Neural progenitor cell (in vitro differentiated cells): ENCODE results near the gene GRM8. TPM values are rescaled to one million over a fixed set of nuclear protein-coding genes. Genes with fewer than 3 reads are reported as not detected.

Source experiments
- DNase-seq: peaks from one replicate; pipeline ENCODE4 v3.0.0-alpha.2; 2016; ENCODE audit warnings: low spot score
- H2AFZ ChIP-seq: fragments of 200-600 bp; sonication (generic); replicated peaks from 2 replicates; pipeline ENCODE4 v1.6.1; 2016; ENCODE audit warnings: antibody characterized with exemption
- H3F3A ChIP-seq: fragments of 200-600 bp; sonication (generic); 2 replicates; pipeline ENCODE4 v1.6.1; 2016; ENCODE audit warnings: antibody characterized with exemption, low read depth
- H3K27ac ChIP-seq: fragments of 200-600 bp; sonication (generic); 2 replicates; pipeline ENCODE4 v1.5.1; 2016; ENCODE audit warnings: mild to moderate bottlenecking
- H3K27me3 ChIP-seq: fragments of 200-600 bp; sonication (generic); 2 replicates; pipeline ENCODE4 v1.6.1; 2016; ENCODE audit warnings: mild to moderate bottlenecking, moderate library complexity
- H3K36me3 ChIP-seq: fragments of 200-600 bp; sonication (generic); 2 replicates; pipeline ENCODE4 v1.5.1; 2016
- H3K4me1 ChIP-seq: fragments of 200-600 bp; sonication (generic); 2 replicates; pipeline ENCODE4 v1.6.1; 2016; ENCODE audit warnings: mixed run types
- H3K4me2 ChIP-seq: fragments of 200-600 bp; sonication (generic); 2 replicates; pipeline ENCODE4 v1.6.1; 2016
- H3K4me3 ChIP-seq: fragments of 200-600 bp; sonication (generic); 2 replicates; pipeline ENCODE4 v1.5.1; 2016
- H3K79me2 ChIP-seq: fragments of 200-600 bp; sonication (generic); 2 replicates; pipeline ENCODE4 v1.6.1; 2016; ENCODE audit warnings: low read depth
- H3K9ac ChIP-seq: fragments of 200-600 bp; sonication (generic); 2 replicates; pipeline ENCODE4 v1.6.1; 2016
- H3K9me3 ChIP-seq: fragments of 200-600 bp; sonication (generic); 2 replicates; pipeline ENCODE4 v1.5.1; 2016; ENCODE audit warnings: low read depth
- H4K20me1 ChIP-seq: fragments of 200-600 bp; sonication (generic); 2 replicates; pipeline ENCODE4 v1.6.1; 2016; ENCODE audit warnings: low read depth
- H3K27ac Mint-ChIP-seq: 3 replicates; pipeline ENCODE4 v1.8.0; 2021; ENCODE audit warnings: mixed read lengths
- H3K27me3 Mint-ChIP-seq: 2 replicates; pipeline ENCODE4 v1.8.0; 2022; ENCODE audit warnings: low read depth, mild to moderate bottlenecking, inconsistent platforms, moderate library complexity, mixed read lengths; ENCODE audit not compliant: insufficient read depth
- H3K36me3 Mint-ChIP-seq: 3 replicates; pipeline ENCODE4 v1.8.0; 2021; ENCODE audit warnings: mixed read lengths
- H3K4me1 Mint-ChIP-seq: 3 replicates; pipeline ENCODE4 v1.8.0; 2021; ENCODE audit warnings: mixed read lengths
- H3K4me3 Mint-ChIP-seq: 3 replicates; pipeline ENCODE4 v1.8.0; 2021; ENCODE audit warnings: mild to moderate bottlenecking, moderate library complexity, mixed read lengths
- H3K9me3 Mint-ChIP-seq: 3 replicates; pipeline ENCODE4 v1.8.0; 2020; ENCODE audit warnings: mixed read lengths
- CTCF ChIP-seq: fragments of 200-600 bp; sonication (generic); IDR thresholded peaks from 2 replicates; pipeline ENCODE4 v1.5.1; 2017; ENCODE audit warnings: antibody characterized with exemption, mild to moderate bottlenecking
- EZH2 ChIP-seq: fragments of 200-600 bp; sonication (generic); IDR thresholded peaks from 2 replicates; pipeline ENCODE4 v1.6.1; 2017; ENCODE audit warnings: antibody characterized with exemption, mild to moderate bottlenecking, moderate library complexity
- EZH2phosphoT487 ChIP-seq: fragments of 200-600 bp; sonication (generic); IDR thresholded peaks from 2 replicates; pipeline ENCODE4 v1.6.1; 2017; ENCODE audit warnings: antibody characterized with exemption
- total RNA-seq: library from RNA; depleted of rRNA; stranded (reverse); fragments of >200 nt; gene quantifications from 2 replicates; pipeline ENCODE4 v1.2.3, GENCODE V29; 2015; ENCODE audit warnings: low replicate concordance

Gene GRM8
- total RNA-seq, 1 donor from 2014 or later: 0.62 TPM

- Histone ChIP-seq H3K27ac (no peak overlapping the region), H3K4me3 (no peak overlapping the region), H3K79me2 (no peaks in the 10 kb centered on the region), H3K4me1 (peaks cover 7% of the 10 kb centered on the region), H3K9me3 (no peaks in the 10 kb centered on the region), H3K9ac (no peak overlapping the region), H3K27me3 (no peaks in the 10 kb centered on the region), H3K36me3 (no peaks in the 10 kb centered on the region), H3F3A (no peaks in the 10 kb centered on the region), H4K20me1 (no peaks in the 10 kb centered on the region), H2AFZ (no peak overlapping the region), H3K4me2 (no peak overlapping the region)
- Mint-ChIP-seq H3K9me3 (no peaks in the 10 kb centered on the region), H3K4me3 (no peak overlapping the region), H3K36me3 (no peaks in the 10 kb centered on the region), H3K27me3 (no peaks in the 10 kb centered on the region), H3K4me1 (no peaks in the 10 kb centered on the region), H3K27ac (no peak overlapping the region)
- no peak for DNase-seq
- no peak for TF ChIP-seq EZH2phosphoT487
- TF ChIP-seq CTCF: no peak
- no peak for TF ChIP-seq EZH2
Measured at GRCh38 chr7:126993626-126994213, 259.0 kb downstream of the GRM8 start.

GRCh38 chr7:126988022-126988421 is 264.7 kb downstream of the GRM8 start:
- Histone ChIP-seq H3K4me1 (peaks cover 7% of the 10 kb centered on the region), H3K4me2 (no peak overlapping the region), H2AFZ (no peak overlapping the region), H3K27me3 (no peaks in the 10 kb centered on the region), H3K27ac (no peak overlapping the region), H3K79me2 (no peaks in the 10 kb centered on the region), H3K4me3 (no peak overlapping the region), H4K20me1 (no peaks in the 10 kb centered on the region), H3K36me3 (no peaks in the 10 kb centered on the region), H3K9ac (no peak overlapping the region), H3F3A (no peaks in the 10 kb centered on the region), H3K9me3 (no peaks in the 10 kb centered on the region)
- Mint-ChIP-seq H3K27me3 (no peaks in the 10 kb centered on the region), H3K4me1 (no peaks in the 10 kb centered on the region), H3K36me3 (no peaks in the 10 kb centered on the region), H3K27ac (no peak overlapping the region), H3K4me3 (no peak overlapping the region), H3K9me3 (no peaks in the 10 kb centered on the region)
- TF ChIP-seq CTCF (no peak), EZH2phosphoT487 (no peak), EZH2 (no peak)
- no peak for DNase-seq

DNA sequence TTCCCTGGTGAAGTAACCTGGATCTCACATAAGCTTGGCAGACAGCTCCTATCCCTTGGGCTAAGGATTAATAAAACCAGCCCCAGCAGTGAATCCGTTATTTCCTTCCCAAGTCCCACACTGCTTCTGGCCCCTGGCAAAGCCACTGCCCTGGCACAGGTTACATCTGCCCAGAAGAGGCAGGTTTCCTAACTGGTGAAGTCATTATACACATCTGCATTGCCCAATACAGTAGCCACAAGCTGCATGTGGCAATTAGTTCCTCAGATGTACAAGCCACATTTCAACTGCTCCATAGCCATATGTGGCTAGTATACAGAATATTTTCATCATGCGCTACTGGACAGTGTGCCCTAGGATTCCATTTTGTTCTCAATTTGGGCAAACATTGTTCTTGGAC is 273.0 kb downstream of the GRM8 start:
- Histone ChIP-seq H3K27ac (no peak overlapping the region), H3K9me3 (no peaks in the 10 kb centered on the region), H3K79me2 (no peaks in the 10 kb centered on the region), H3F3A (no peaks in the 10 kb centered on the region), H3K27me3 (no peaks in the 10 kb centered on the region), H3K4me1 (peaks cover 9% of the 10 kb centered on the region), H4K20me1 (no peaks in the 10 kb centered on the region), H3K36me3 (no peaks in the 10 kb centered on the region), H3K4me2 (no peak overlapping the region), H3K9ac (no peak overlapping the region), H2AFZ (no peak overlapping the region), H3K4me3 (no peak overlapping the region)
- no peaks in the 10 kb centered on the region for H3K36me3 Mint-ChIP-seq
- TF ChIP-seq CTCF: no peak
- no peak for TF ChIP-seq EZH2phosphoT487
- TF ChIP-seq EZH2: no peak
- no peaks in the 10 kb centered on the region for H3K9me3 Mint-ChIP-seq
- H3K27ac Mint-ChIP-seq: no peak overlapping the region
- DNase-seq: no peak
- peaks cover 2% of the 10 kb centered on the region for H3K27me3 Mint-ChIP-seq
- no peak overlapping the region for H3K4me3 Mint-ChIP-seq
- H3K4me1 Mint-ChIP-seq: no peaks in the 10 kb centered on the region
